ENCODE measurements around the gene PCSK9.

The PCSK9 gene

GRCh38 chr1:55063577-55063942, 24.2 kb downstream of the PCSK9 start:
- no peak overlapping the region for H3K27ac ChIP-seq
- H3K27me3 ChIP-seq (ENCODE audit: insufficient read depth, low read depth, severe bottlenecking): no peaks in the 10 kb centered on the region
- no peaks in the 10 kb centered on the region for H3K9me3 ChIP-seq (ENCODE audit: severe bottlenecking)
- peaks cover 26% of the 10 kb centered on the region for H3K36me3 ChIP-seq
- H3K4me3 ChIP-seq (ENCODE audit: low read depth, low read length): no peak overlapping the region
- DNase-seq: no peak
- no peak for TF ChIP-seq CTCF (IDR thresholded peaks at IDR 0.05; ENCODE audit: low read depth, low read length)

GRCh38 chr1:55064071-55064581, 24.8 kb downstream of the PCSK9 start:
- Histone ChIP-seq H3K4me3 (ENCODE audit: low read depth, low read length) (no peak overlapping the region), H3K36me3 (peaks cover 31% of the 10 kb centered on the region), H3K27ac (no peak overlapping the region), H3K9me3 (ENCODE audit: severe bottlenecking) (no peaks in the 10 kb centered on the region), H3K27me3 (ENCODE audit: insufficient read depth, low read depth, severe bottlenecking) (no peaks in the 10 kb centered on the region)
- DNase-seq: no peak
- TF ChIP-seq CTCF (IDR thresholded peaks at IDR 0.05; ENCODE audit: low read depth, low read length): peak; percentile 28

- no peaks in the 10 kb centered on the region for H3K27me3 ChIP-seq (ENCODE audit: insufficient read depth, low read depth, severe bottlenecking)
- H3K27ac ChIP-seq: no peak overlapping the region
- no peak for DNase-seq
- peaks cover 36% of the 10 kb centered on the region for H3K36me3 ChIP-seq
- H3K9me3 ChIP-seq (ENCODE audit: severe bottlenecking): no peaks in the 10 kb centered on the region
- H3K4me3 ChIP-seq (ENCODE audit: low read depth, low read length): no peak overlapping the region
- no peak for TF ChIP-seq CTCF (IDR thresholded peaks at IDR 0.05; ENCODE audit: low read depth, low read length)
These were observed 25.5 kb downstream of the PCSK9 start for GRCh38 chr1:55064861-55065263.

GRCh38 chr1:55065648-55066047, 26.3 kb downstream of the PCSK9 start:
- DNase-seq: no peak
- TF ChIP-seq CTCF (IDR thresholded peaks at IDR 0.05; ENCODE audit: low read depth, low read length): no peak
- Histone ChIP-seq H3K4me3 (ENCODE audit: low read depth, low read length) (no peak overlapping the region), H3K27me3 (ENCODE audit: insufficient read depth, low read depth, severe bottlenecking) (no peaks in the 10 kb centered on the region), H3K9me3 (ENCODE audit: severe bottlenecking) (no peaks in the 10 kb centered on the region), H3K27ac (no peak overlapping the region), H3K36me3 (peaks cover 39% of the 10 kb centered on the region)

GRCh38 chr1:55067022-55067778, 27.9 kb downstream of the PCSK9 start:
- DNase-seq: no peak
- TF ChIP-seq CTCF (IDR thresholded peaks at IDR 0.05; ENCODE audit: low read depth, low read length): no peak
- no peaks in the 10 kb centered on the region for H3K27me3 ChIP-seq (ENCODE audit: insufficient read depth, low read depth, severe bottlenecking)
- no peak overlapping the region for H3K27ac ChIP-seq
- no peaks in the 10 kb centered on the region for H3K9me3 ChIP-seq (ENCODE audit: severe bottlenecking)
- peaks cover 52% of the 10 kb centered on the region for H3K36me3 ChIP-seq
- no peak overlapping the region for H3K4me3 ChIP-seq (ENCODE audit: low read depth, low read length)

GRCh38 chr1:55067914-55068313, 28.6 kb downstream of the PCSK9 start:
- no peak overlapping the region for H3K4me3 ChIP-seq (ENCODE audit: low read depth, low read length)
- H3K9me3 ChIP-seq (ENCODE audit: severe bottlenecking): no peaks in the 10 kb centered on the region
- no peak overlapping the region for H3K27ac ChIP-seq
- DNase-seq: no peak
- H3K36me3 ChIP-seq: peaks cover 59% of the 10 kb centered on the region
- H3K27me3 ChIP-seq (ENCODE audit: insufficient read depth, low read depth, severe bottlenecking): no peaks in the 10 kb centered on the region
- no peak for TF ChIP-seq CTCF (IDR thresholded peaks at IDR 0.05; ENCODE audit: low read depth, low read length)

Measured in WERI-Rb-1 (cell line).